Spinal cord (tissue), 10 donors: ENCODE measurements around the gene RPL13. TPM values are rescaled to one million over a fixed set of nuclear protein-coding genes. Genes with fewer than 3 reads are reported as not detected.

ENCODE experiments used
- DNase-seq, 6 donors: peaks; one replicate each; pipeline versions ENCODE4 v3.0.0 to v3.0.0-alpha.2; 2013 to 2015; ENCODE audit warnings: low spot score in 6 of 6, low read depth in 4 of 6
- H3K27ac ChIP-seq: one replicate; pipeline ENCODE4 v1.5.1; 2013; ENCODE audit warnings: low read depth, low read length, control low read depth
- H3K27me3 ChIP-seq: one replicate; pipeline ENCODE4 v1.6.1; 2013; ENCODE audit warnings: low read length; ENCODE audit not compliant: control insufficient read depth, insufficient read depth
- H3K36me3 ChIP-seq: one replicate; pipeline ENCODE4 v1.6.1; 2013; ENCODE audit warnings: low read length; ENCODE audit not compliant: control insufficient read depth, insufficient read depth
- H3K4me1 ChIP-seq: one replicate; pipeline ENCODE4 v1.6.1; 2013; ENCODE audit warnings: low read length; ENCODE audit not compliant: control insufficient read depth, insufficient read depth
- H3K4me3 ChIP-seq: one replicate; pipeline ENCODE4 v1.5.1; 2013; ENCODE audit warnings: low read depth, low read length, control low read depth
- H3K9me3 ChIP-seq: one replicate; pipeline ENCODE4 v1.6.1; 2013; ENCODE audit warnings: low read length; ENCODE audit not compliant: control insufficient read depth, insufficient read depth
- WGBS: methylation state at CpG from one replicate; pipeline ENCODE4 v1.1.5; 2013; ENCODE audit warnings: missing lambda C conversion rate; ENCODE audit not compliant: insufficient coverage; 5-methylcytosine and 5-hydroxymethylcytosine counted together
- polyA plus RNA-seq, 2 donors: library from polyadenylated mRNA; unstranded; fragments of 120-200 nt; gene quantifications; one replicate each; pipeline ENCODE4 v1.2.1, GENCODE V29; 2013; ENCODE audit not compliant: insufficient read length in 2 of 2
- small RNA-seq: library from RNA; depleted of rRNA; stranded (forward); fragments of <200 nt; gene quantifications from one replicate; pipeline ENCODE3, GENCODE V24; 2014; ENCODE audit warnings: low replicate concordance
- total RNA-seq, 2 donors: library from RNA; depleted of rRNA in 1 of 2; stranded (reverse); fragments of 120-200 nt in 1 of 2; fragments of >200 nt in 1 of 2; gene quantifications; one replicate each; pipeline versions ENCODE4 v1.2.3 to v1.2.4, GENCODE V29; 2013 to 2014
- donor health status: healthy.

Gene RPL13
- total and polyA plus RNA-seq, 4 donors: 1,019 to 2,411 (median 1,920) TPM

DNA sequence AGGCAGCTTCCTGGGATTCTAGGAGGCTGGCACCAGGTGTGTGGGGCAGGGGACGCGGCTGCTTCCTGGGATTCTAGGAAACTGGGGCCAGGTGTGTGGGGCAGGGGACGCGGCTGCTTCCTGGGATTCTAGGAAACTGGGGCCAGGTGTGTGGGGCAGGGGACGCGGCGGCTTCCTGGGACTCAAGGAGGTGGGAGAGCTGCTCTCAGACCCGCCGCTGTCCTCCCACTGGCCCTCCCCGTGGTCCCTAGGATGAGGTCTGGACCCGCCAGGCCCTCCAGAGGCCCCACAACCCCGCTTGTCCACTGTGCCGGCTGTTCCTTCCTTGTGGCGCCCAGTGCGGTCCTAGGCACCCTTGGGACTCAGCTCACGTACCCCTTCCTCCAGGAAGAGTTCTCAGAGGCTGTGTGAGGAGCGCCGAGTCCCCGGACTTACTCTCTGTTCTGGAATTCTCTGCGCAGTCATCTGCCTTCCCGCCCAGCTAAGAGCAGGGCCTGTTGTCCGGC is 53.5 kb downstream of the RPL13 start:
- no peak overlapping the region for H3K27ac ChIP-seq
- no peaks in the 10 kb centered on the region for H3K9me3 ChIP-seq
- 84% methylated on average over 22 of the region's 22 CpGs for WGBS
- DNase-seq: no peak
- H3K4me3 ChIP-seq: no peak overlapping the region
- no peaks in the 10 kb centered on the region for H3K4me1 ChIP-seq
- H3K36me3 ChIP-seq: peaks cover 2% of the 10 kb centered on the region
- no peaks in the 10 kb centered on the region for H3K27me3 ChIP-seq

Small RNA genes lying within 50 kb of the gene (small RNA-seq; reads per million reads assigned to genes)
- gene SNORD68: not detected

Other genes starting within 250 kb of the RPL13 start
- 10 to 100 TPM; 38.2 to 53.4 TPM for gene ANKRD11, start 70.1 kb upstream of the RPL13 start, total RNA-seq
- 100 to 1,000 TPM in 1 of 2 donors, 10 to 100 TPM in 1; 93.6 to 104 TPM for gene ANKRD11, start 70.1 kb upstream of the RPL13 start, polyA plus RNA-seq
- 100 to 1,000 TPM in 1 of 2 donors, 10 to 100 TPM in 1; 81.4 to 134 TPM for gene SPG7, start 52.3 kb upstream of the RPL13 start, total RNA-seq
- 100 to 1,000 TPM in 1 of 2 donors, 10 to 100 TPM in 1; 92.0 to 150 TPM for gene SPG7, start 52.3 kb upstream of the RPL13 start, polyA plus RNA-seq
- 10 to 100 TPM in 1 of 2 donors, 1 to 10 TPM in 1; 9.9 to 20.9 TPM for gene CPNE7, start 15.1 kb downstream of the RPL13 start, total RNA-seq
- 10 to 100 TPM; 37.5 to 49.2 TPM for gene CPNE7, start 15.1 kb downstream of the RPL13 start, polyA plus RNA-seq
- 1 to 10 TPM in 1 of 2 donors, under 1 TPM in 1; 0.99 to 3.3 TPM for gene DPEP1, start 53.0 kb downstream of the RPL13 start, total RNA-seq
- gene DPEP1, start 53.0 kb downstream of the RPL13 start, polyA plus RNA-seq: 1 to 10 TPM; 6.9 to 9.8 TPM
- 10 to 100 TPM; 48.0 to 63.1 TPM for gene CHMP1A, start 97.0 kb downstream of the RPL13 start, total RNA-seq
- gene CHMP1A, start 97.0 kb downstream of the RPL13 start, polyA plus RNA-seq: 100 to 1,000 TPM; 106 to 114 TPM
- 10 to 100 TPM in 1 of 2 donors, 1 to 10 TPM in 1; 5.7 to 16.3 TPM for gene SPATA33, start 97.2 kb downstream of the RPL13 start, total RNA-seq
- 10 to 100 TPM; 24.2 to 25.4 TPM for gene SPATA33, start 97.2 kb downstream of the RPL13 start, polyA plus RNA-seq
- gene CDK10, start 126.0 kb downstream of the RPL13 start, total RNA-seq: 10 to 100 TPM; 34.7 to 64.1 TPM
- gene CDK10, start 126.0 kb downstream of the RPL13 start, polyA plus RNA-seq: 100 to 1,000 TPM; 101 to 115 TPM
- 1 to 10 TPM; 8.7 to 9.7 TPM for gene SPATA2L, start 141.0 kb downstream of the RPL13 start, total RNA-seq
- 10 to 100 TPM; 14.0 to 15.3 TPM for gene SPATA2L, start 141.0 kb downstream of the RPL13 start, polyA plus RNA-seq
- 10 to 100 TPM in 1 of 2 donors, 1 to 10 TPM in 1; 9.4 to 13.4 TPM for gene VPS9D1, start 160.2 kb downstream of the RPL13 start, total RNA-seq
- gene VPS9D1, start 160.2 kb downstream of the RPL13 start, polyA plus RNA-seq: 10 to 100 TPM; 39.5 to 49.7 TPM
- 10 to 100 TPM; 24.4 to 35.3 TPM for gene ZNF276, start 160.9 kb downstream of the RPL13 start, total RNA-seq
- 10 to 100 TPM; 48.7 to 61.3 TPM for gene ZNF276, start 160.9 kb downstream of the RPL13 start, polyA plus RNA-seq